IPS DF 6.9 (cell line): ENCODE measurements around the gene ZNF566.

ENCODE experiments used
- DNase-seq: peaks from one replicate; pipeline ENCODE4 v3.0.0-alpha.2; 2013; ENCODE audit warnings: low read depth, low spot score
- H3K27ac ChIP-seq: one replicate; pipeline ENCODE4 v1.5.1; 2013; ENCODE audit warnings: low read length, control low read depth
- H3K27me3 ChIP-seq: 2 replicates; pipeline ENCODE4 v1.6.1; 2013; ENCODE audit warnings: mild to moderate bottlenecking, low read length; ENCODE audit not compliant: control insufficient read depth, insufficient read depth
- H3K36me3 ChIP-seq: 2 replicates; pipeline ENCODE4 v1.6.1; 2013; ENCODE audit warnings: low read length; ENCODE audit not compliant: control insufficient read depth, insufficient read depth
- H3K4me1 ChIP-seq: 2 replicates; pipeline ENCODE4 v1.6.1; 2013; ENCODE audit warnings: low read length; ENCODE audit not compliant: control insufficient read depth, insufficient read depth
- H3K4me3 ChIP-seq: 2 replicates; pipeline ENCODE4 v1.5.1; 2013; ENCODE audit warnings: mild to moderate bottlenecking, low read length
- H3K9me3 ChIP-seq: 2 replicates; pipeline ENCODE4 v1.6.1; 2013; ENCODE audit warnings: low read length, inconsistent platforms; ENCODE audit not compliant: control insufficient read depth, insufficient read depth
- WGBS: extraction: QIAGEN DNeasy Blood & Tissue Kit; methylation state at CpG from one replicate; pipeline ENCODE4 v1.1.7; 2013; ENCODE audit warnings: mixed read lengths, missing lambda C conversion rate; ENCODE audit not compliant: insufficient read length, insufficient coverage; 5-methylcytosine and 5-hydroxymethylcytosine counted together

Gene ZNF566

GRCh38 chr19:36408101-36408500 lies 81.3 kb downstream of the ZNF566 start:
- Histone ChIP-seq H3K9me3 (no peaks in the 10 kb centered on the region), H3K27ac (no peak overlapping the region), H3K4me1 (no peaks in the 10 kb centered on the region), H3K4me3 (no peak overlapping the region), H3K27me3 (no peaks in the 10 kb centered on the region), H3K36me3 (peaks cover 12% of the 10 kb centered on the region; the same call in 1 of the 2 replicates)
- DNase-seq, result no peak
- WGBS, result no CpG with 5 or more reads among the region's 3 CpGs

DNA sequence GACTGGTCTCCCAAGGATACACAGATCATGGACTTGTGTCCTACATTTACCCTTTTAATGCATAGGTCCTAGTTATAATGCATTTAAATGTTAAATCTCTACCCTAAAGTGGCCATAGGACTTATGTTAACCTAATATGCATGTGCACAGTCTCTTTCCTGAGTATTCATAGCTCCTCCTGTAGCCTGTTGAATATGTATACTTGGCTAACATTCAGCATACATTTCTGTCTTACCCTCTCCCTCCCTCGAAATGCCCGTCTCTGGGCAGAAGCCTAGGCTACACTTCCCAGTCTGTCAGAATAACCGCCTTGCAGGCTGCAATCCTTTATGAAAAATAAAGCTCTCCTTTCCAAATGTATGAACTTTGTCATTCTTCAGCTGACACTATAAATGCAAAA lies 84.9 kb downstream of the ZNF566 start:
- Histone ChIP-seq H3K9me3 (no peaks in the 10 kb centered on the region), H3K4me1 (no peaks in the 10 kb centered on the region), H3K27me3 (no peaks in the 10 kb centered on the region), H3K27ac (no peak overlapping the region), H3K4me3 (no peak overlapping the region), H3K36me3 (peaks cover 12% of the 10 kb centered on the region; the same call in 1 of the 2 replicates)
- WGBS, result no CpG with 5 or more reads among the region's 3 CpGs
- no peak for DNase-seq

DNA sequence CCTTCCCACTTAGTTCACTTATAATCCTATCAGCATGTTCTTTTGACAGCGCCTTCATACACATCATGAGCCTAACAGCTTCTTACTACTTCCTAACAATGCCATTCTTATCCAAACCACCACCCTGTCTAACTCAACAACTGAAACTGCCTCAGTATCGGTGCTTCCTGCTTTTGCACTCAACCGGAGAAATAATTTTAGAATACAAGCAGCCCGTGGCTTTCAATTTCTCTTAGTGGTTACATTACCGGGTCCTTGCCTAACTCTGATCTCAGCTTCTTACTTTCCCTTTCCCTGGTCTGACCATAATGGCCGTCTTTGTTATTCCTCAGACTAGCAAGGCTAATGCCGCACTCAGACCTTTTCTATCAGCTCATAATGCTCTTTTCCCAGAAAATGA lies 87.9 kb downstream of the ZNF566 start:
- H3K27ac ChIP-seq, result no peak overlapping the region
- H3K4me3 ChIP-seq, result no peak overlapping the region
- no peaks in the 10 kb centered on the region for H3K4me1 ChIP-seq
- no peak for DNase-seq
- WGBS, result 100% methylated on average over 1 of the region's 7 CpGs
- peaks cover 9% of the 10 kb centered on the region; the same call in 1 of the 2 replicates for H3K36me3 ChIP-seq
- H3K27me3 ChIP-seq, result no peaks in the 10 kb centered on the region
- H3K9me3 ChIP-seq, result no peaks in the 10 kb centered on the region

DNA sequence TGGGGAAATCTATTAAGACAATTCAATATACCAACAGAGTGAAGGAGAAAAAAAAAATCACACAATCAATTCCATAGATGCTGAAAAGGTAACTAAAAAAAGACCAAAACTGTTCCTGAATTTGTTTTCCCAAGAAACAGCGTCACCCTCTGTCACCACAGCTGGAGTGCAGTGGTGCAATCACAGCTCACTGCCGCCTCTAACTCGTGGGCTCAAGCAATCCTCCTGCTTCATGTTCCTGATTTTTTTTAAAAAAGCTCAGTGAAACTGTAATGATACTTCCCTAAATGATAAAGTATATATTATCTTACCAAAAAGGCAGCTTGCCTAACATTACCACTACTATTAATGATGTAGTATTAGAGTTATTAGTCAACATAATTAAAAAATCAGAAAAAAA lies 90.8 kb downstream of the ZNF566 start:
- no peaks in the 10 kb centered on the region for H3K27me3 ChIP-seq
- H3K36me3 ChIP-seq, result peaks cover 12% of the 10 kb centered on the region; the same call in 1 of the 2 replicates
- peaks cover 2% of the 10 kb centered on the region for H3K9me3 ChIP-seq
- WGBS, result no CpG with 5 or more reads among the region's 3 CpGs
- no peaks in the 10 kb centered on the region for H3K4me1 ChIP-seq
- H3K27ac ChIP-seq, result no peak overlapping the region
- H3K4me3 ChIP-seq, result no peak overlapping the region
- DNase-seq, result no peak
